A549 (cell line): ENCODE data around the gene ZNF423. TPM values are rescaled to one million over a fixed set of nuclear protein-coding genes. Genes with fewer than 3 reads are reported as not detected.

Source experiments
- ATAC-seq, 2 experiments: fragments of 200-7000 bp in 1 of 2; fragments of >200 bp in 1 of 2; cut with Nextera tagmentation in 1 of 2; cut with Tn5 transposase in 1 of 2; 3 replicates each; pipeline versions ENCODE4 v1.8.0 to v1.9.1; 2018 to 2020; ENCODE audit warnings: mild to moderate bottlenecking in 1 of 2, moderate library complexity in 1 of 2
- CTCF ChIA-PET: fragments of 300-600 bp; sonication (Branson Sonifier 250); formaldehyde crosslinking; extraction: SDS; loops from one replicate; lab custom pipeline; 2021; ENCODE audit warnings: antibody characterized with exemption, inconsistent platforms; lab: Yijun Ruan, JAX
- POLR2A ChIA-PET: fragments of 350-600 bp; formaldehyde crosslinking; extraction: SDS; loops from one replicate; lab custom pipeline; 2021; ENCODE audit warnings: antibody characterized with exemption, inconsistent platforms; lab: Yijun Ruan, JAX
- DNase-seq, 2 experiments: peaks; one replicate each; pipeline versions ENCODE4 v3.0.0 to v3.0.0-alpha.2; 2011 to 2016; ENCODE audit warnings: low read depth in 1 of 2, low spot score in 1 of 2
- FAIRE-seq: peaks from 2 replicates; lab custom pipeline; 2011; peaks lifted over from hg19 to GRCh38; lab: Jason Lieb, UNC
- H3K27ac ChIP-seq, 2 experiments: fragments of >200 bp; sonication (Bioruptor Twin); formaldehyde crosslinking; 3 replicates each; pipeline ENCODE4 v1.5.1; 2016 to 2017
- H3K4me1 ChIP-seq: fragments of >200 bp; sonication (Bioruptor Twin); formaldehyde crosslinking; 3 replicates; pipeline ENCODE4 v1.6.1; 2016
- H3K4me2 ChIP-seq: fragments of >200 bp; sonication (Bioruptor Twin); formaldehyde crosslinking; 3 replicates; pipeline ENCODE4 v1.6.1; 2016
- H3K4me3 ChIP-seq: fragments of >200 bp; sonication (Bioruptor Twin); formaldehyde crosslinking; 3 replicates; pipeline ENCODE4 v1.5.1; 2016
- H3K9me3 ChIP-seq: fragments of >200 bp; sonication (Bioruptor Twin); formaldehyde crosslinking; 3 replicates; pipeline ENCODE4 v1.6.1; 2016
- BHLHE40 ChIP-seq: IDR thresholded peaks from 2 replicates; pipeline ENCODE4 v1.6.1; 2012; ENCODE audit warnings: low read depth, low read length, inconsistent platforms
- CBX8 ChIP-seq: fragments of 200-600 bp; sonication (generic); IDR thresholded peaks from 2 replicates; pipeline ENCODE4 v1.6.1; 2016
- CHD4 ChIP-seq: fragments of 200-600 bp; sonication (generic); IDR thresholded peaks from 2 replicates; pipeline ENCODE4 v1.6.1; 2016; ENCODE audit warnings: antibody characterized with exemption, mild to moderate bottlenecking, borderline replicate concordance
- FOXS1 ChIP-seq: fragments of 250-450 bp; sonication (Bioruptor Pico); IDR thresholded peaks from 2 replicates; pipeline ENCODE4 v1.5.0; 2020; ENCODE audit warnings: mild to moderate bottlenecking, moderate library complexity
- GATA3 ChIP-seq: IDR thresholded peaks from 2 replicates; pipeline ENCODE4 v1.6.1; 2012; ENCODE audit warnings: borderline replicate concordance
- HEYL ChIP-seq: fragments of 250-450 bp; sonication (Bioruptor Pico); IDR thresholded peaks from 2 replicates; pipeline ENCODE4 v1.8.0; 2021; ENCODE audit warnings: mild to moderate bottlenecking, moderate library complexity
- HOXA7 ChIP-seq: fragments of 250-450 bp; sonication (Bioruptor Pico); IDR thresholded peaks from 2 replicates; pipeline ENCODE4 v1.5.0; 2020; ENCODE audit warnings: mild to moderate bottlenecking, moderate library complexity
- HOXB13 ChIP-seq: fragments of 250-450 bp; sonication (Bioruptor Pico); IDR thresholded peaks from 2 replicates; pipeline ENCODE4 v1.5.0; 2020; ENCODE audit warnings: low read depth, mild to moderate bottlenecking, moderate library complexity
- JUNB ChIP-seq: fragments of >200 bp; sonication (Bioruptor Twin); formaldehyde crosslinking; IDR thresholded peaks from 2 replicates; pipeline ENCODE4 v1.6.1; 2016
- MAFK ChIP-seq: fragments of 450-650 bp; IDR thresholded peaks from 2 replicates; pipeline ENCODE4 v1.6.1; 2014; ENCODE audit not compliant: partially characterized antibody
- MYC ChIP-seq: IDR thresholded peaks from 2 replicates; pipeline ENCODE4 v1.6.1; 2012; ENCODE audit warnings: mild to moderate bottlenecking, inconsistent platforms, low read length, improper control_type of control experiment, borderline replicate concordance
- NFE2L2 ChIP-seq: fragments of 150-350 bp; conservative IDR thresholded peaks from 2 replicates; pipeline ENCODE4 v1.6.1; 2014; ENCODE audit warnings: low read length
- NPAS2 ChIP-seq: fragments of 250-450 bp; sonication (Bioruptor Pico); IDR thresholded peaks from 2 replicates; pipeline ENCODE4 v1.8.0; 2022; ENCODE audit warnings: mild to moderate bottlenecking, moderate library complexity, borderline replicate concordance
- RARB ChIP-seq: fragments of 250-450 bp; sonication (Bioruptor Pico); IDR thresholded peaks from 2 replicates; pipeline ENCODE4 v1.8.0; 2021; ENCODE audit warnings: mild to moderate bottlenecking, moderate library complexity
- RCOR1 ChIP-seq: fragments of 150-350 bp; IDR thresholded peaks from 2 replicates; pipeline ENCODE4 v1.6.1; 2014; ENCODE audit warnings: antibody characterized with exemption, low read length, low read depth
- RFX5 ChIP-seq: fragments of 450-650 bp; IDR thresholded peaks from 2 replicates; pipeline ENCODE4 v1.7.1; 2014; ENCODE audit warnings: antibody characterized with exemption, mild to moderate bottlenecking, moderate library complexity
- RNF2 ChIP-seq: fragments of 200-600 bp; sonication (generic); IDR thresholded peaks from 2 replicates; pipeline ENCODE4 v1.6.1; 2016; ENCODE audit warnings: low read depth, mild to moderate bottlenecking, antibody characterized with exemption, moderate library complexity, borderline replicate concordance
- SMC3 ChIP-seq: fragments of >200 bp; sonication (Bioruptor Twin); formaldehyde crosslinking; IDR thresholded peaks from 3 replicates; pipeline ENCODE4 v1.6.1; 2018; ENCODE audit warnings: inconsistent platforms
- TFCP2L1 ChIP-seq: fragments of 250-450 bp; sonication (Bioruptor Pico); IDR thresholded peaks from 2 replicates; pipeline ENCODE4 v1.5.0; 2021; ENCODE audit warnings: mild to moderate bottlenecking
- TP53 ChIP-seq: fragments of 250-450 bp; sonication (Bioruptor Pico); IDR thresholded peaks from 2 replicates; pipeline ENCODE4 v1.5.0; 2021; ENCODE audit warnings: mild to moderate bottlenecking, moderate library complexity
- ZC3H11A ChIP-seq: fragments of 450-650 bp; IDR thresholded peaks from 2 replicates; pipeline ENCODE4 v1.6.1; 2014; ENCODE audit warnings: antibody characterized with exemption, mild to moderate bottlenecking
- ZNF302 ChIP-seq: fragments of 250-450 bp; sonication (Bioruptor Pico); IDR thresholded peaks from 2 replicates; pipeline ENCODE4 v1.9.0; 2021; ENCODE audit warnings: inconsistent platforms, mild to moderate bottlenecking, moderate library complexity
- WGBS: methylation state at CpG from one replicate; pipeline ENCODE4 v1.1.6; 2017; ENCODE audit errors: missing lambda C conversion rate; 5-methylcytosine and 5-hydroxymethylcytosine counted together
- polyA plus RNA-seq, 4 experiments: library from polyadenylated mRNA; depleted of rRNA in 3 of 4; stranded (reverse); fragments of >200 nt; fragmentation: RNase III in 1 of 4; extraction: RNeasy Plus Mini Kit Qiagen cat#74134 plus additional on column Dnase treatment in 1 of 4; gene quantifications; 2 replicates in 3 of 4; 3 replicates in 1 of 4; pipeline ENCODE4 v1.2.3, GENCODE V29; 2011 to 2017
- TF ChIP-seq, protein P1 (sequence below): fragments of 250-450 bp; sonication (Bioruptor Pico); IDR thresholded peaks from 2 replicates; pipeline ENCODE4 v1.5.0; 2020; ENCODE audit warnings: low read depth, mild to moderate bottlenecking, moderate library complexity
- TF ChIP-seq, protein P2 (sequence below): IDR thresholded peaks from 2 replicates; pipeline ENCODE4 v1.6.1; 2012
- TF ChIP-seq, protein P3 (sequence below): fragments of 450-650 bp; IDR thresholded peaks from 2 replicates; pipeline ENCODE4 v1.6.1; 2014; ENCODE audit warnings: antibody characterized with exemption
- TF ChIP-seq, protein P4 (sequence below): IDR thresholded peaks from 2 replicates; pipeline ENCODE4 v1.6.1; 2012

The ZNF423 gene
- polyA plus RNA-seq, 2 of the 4 experiments (the other 2 are of a cell fraction) = 0.04 to 0.10 TPM

DNA sequence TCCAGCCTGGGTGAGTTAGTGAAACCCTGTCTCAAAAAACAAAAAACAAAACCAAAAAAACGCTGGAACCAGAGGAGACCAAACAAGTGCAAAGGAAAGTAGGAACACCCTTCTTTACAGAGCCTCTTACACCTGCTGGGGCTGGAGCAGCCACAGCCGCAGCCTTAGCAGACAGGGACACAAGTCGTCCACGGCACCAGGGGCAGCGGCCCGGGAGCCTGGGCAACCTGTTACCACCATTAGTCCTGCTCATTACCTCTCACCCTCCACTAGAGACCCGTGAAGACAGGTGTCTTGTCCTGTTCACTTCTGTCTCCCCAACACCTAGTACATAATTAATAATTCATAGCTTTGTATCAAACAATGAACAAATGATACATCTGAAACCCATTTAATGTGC is 398.7 kb downstream of the ZNF423 start:
- TF ChIP-seq ZC3H11A (no peak), JUNB (no peak)
- TF ChIP-seq, protein P1, sequence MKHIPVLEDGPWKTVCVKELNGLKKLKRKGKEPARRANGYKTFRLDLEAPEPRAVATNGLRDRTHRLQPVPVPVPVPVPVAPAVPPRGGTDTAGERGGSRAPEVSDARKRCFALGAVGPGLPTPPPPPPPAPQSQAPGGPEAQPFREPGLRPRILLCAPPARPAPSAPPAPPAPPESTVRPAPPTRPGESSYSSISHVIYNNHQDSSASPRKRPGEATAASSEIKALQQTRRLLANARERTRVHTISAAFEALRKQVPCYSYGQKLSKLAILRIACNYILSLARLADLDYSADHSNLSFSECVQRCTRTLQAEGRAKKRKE (CRISPR knock-in tag) = no peak
- FAIRE-seq (no peak), ATAC-seq (no peak), DNase-seq (no peak)
- H3K4me3 ChIP-seq = no peak overlapping the region
- H3K4me1 ChIP-seq = no peaks in the 10 kb centered on the region
- no peak overlapping the region for H3K27ac ChIP-seq
- no peak overlapping the region for H3K4me2 ChIP-seq
- WGBS = 8% methylated on average over 7 of the region's 7 CpGs
- ChIA-PET CTCF (interaction anchor here (0.6 kb wide), 1 partner anchor 558 kb away, joined by 3 read pairs; no protein-coding TSS in a partner anchor), POLR2A (no interaction called here)
- no peaks in the 10 kb centered on the region for H3K9me3 ChIP-seq

DNA sequence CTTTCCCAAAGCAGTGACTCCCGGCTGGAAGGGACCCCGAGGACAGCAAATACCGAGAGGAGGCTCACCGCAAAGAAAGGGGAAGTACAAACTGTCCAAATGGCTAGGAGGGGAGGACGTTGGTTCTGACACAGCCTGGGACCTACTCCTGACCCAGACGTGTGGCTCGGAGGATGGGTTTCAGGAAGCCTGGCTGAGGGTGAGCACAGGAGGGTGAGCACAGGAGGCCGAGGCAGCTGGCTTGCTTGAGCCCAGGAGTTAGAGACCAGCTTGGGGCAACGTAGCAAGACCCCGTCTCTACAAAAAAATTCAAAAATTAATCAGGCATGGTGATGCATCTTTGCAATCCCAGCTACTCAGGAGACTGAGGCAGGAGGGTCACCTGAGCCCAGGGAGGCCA is 399.1 kb downstream of the ZNF423 start:
- ATAC-seq (no peak), FAIRE-seq (no peak), DNase-seq (no peak)
- no peak overlapping the region for H3K4me2 ChIP-seq
- H3K27ac ChIP-seq = no peak overlapping the region
- ChIA-PET POLR2A (no interaction called here), CTCF (interaction anchor here (0.6 kb wide), 1 partner anchor 557 kb away, joined by 3 read pairs; no protein-coding TSS in a partner anchor)
- 21% methylated on average over 10 of the region's 10 CpGs for WGBS
- no peak overlapping the region for H3K4me3 ChIP-seq
- no peaks in the 10 kb centered on the region for H3K4me1 ChIP-seq
- H3K9me3 ChIP-seq = no peaks in the 10 kb centered on the region
- TF ChIP-seq, protein P2, sequence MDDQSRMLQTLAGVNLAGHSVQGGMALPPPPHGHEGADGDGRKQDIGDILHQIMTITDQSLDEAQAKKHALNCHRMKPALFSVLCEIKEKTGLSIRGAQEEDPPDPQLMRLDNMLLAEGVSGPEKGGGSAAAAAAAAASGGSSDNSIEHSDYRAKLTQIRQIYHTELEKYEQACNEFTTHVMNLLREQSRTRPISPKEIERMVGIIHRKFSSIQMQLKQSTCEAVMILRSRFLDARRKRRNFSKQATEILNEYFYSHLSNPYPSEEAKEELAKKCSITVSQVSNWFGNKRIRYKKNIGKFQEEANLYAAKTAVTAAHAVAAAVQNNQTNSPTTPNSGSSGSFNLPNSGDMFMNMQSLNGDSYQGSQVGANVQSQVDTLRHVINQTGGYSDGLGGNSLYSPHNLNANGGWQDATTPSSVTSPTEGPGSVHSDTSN = no peak
- TF ChIP-seq HOXA7 (CRISPR knock-in tag) (no peak), BHLHE40 (no peak), HEYL (CRISPR knock-in tag) (no peak), ZNF302 (CRISPR knock-in tag) (no peak), SMC3 (no peak)

DNA sequence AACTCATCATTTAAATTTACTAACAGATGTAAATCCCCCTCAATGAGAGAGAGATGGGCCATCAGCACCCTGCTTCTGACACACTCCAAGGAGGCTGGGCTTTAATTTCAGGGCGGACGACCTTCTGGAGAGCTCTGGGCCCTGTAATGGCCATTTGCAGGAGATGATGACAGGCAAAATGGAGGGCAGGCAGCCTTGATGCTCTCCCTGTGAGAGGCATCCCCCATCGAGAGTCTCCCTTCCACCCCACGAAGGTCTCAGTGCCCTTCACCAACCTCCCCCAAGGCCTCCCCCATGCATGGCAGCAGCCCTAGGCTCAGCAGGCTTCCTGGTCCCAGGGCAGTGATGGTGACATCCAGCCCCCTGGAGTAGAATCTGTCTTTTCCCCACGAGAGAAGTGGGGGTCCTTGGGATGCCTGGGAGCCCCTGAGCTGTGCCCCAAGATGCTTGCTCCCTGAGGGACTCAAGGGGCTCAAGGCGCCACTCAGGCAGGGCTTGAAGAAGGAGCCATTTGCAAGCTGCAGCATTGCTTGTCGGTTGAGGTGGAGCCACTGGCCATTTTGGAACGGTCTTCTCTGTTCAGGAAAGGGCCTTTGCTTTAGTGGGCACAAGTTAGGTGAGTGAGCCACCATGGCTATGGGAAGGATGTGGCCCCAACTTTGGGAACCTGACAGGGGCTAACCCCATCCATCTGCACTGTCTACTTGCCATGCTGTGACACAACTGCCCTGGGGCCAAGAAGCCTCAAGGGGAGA is 399.7 kb downstream of the ZNF423 start:
- CTCF ChIA-PET = interaction anchor here (0.6 to 1.2 kb wide), 3 partner anchors 11 to 557 kb away, joined by 3 read pairs; no protein-coding TSS in a partner anchor

More for the DNA sequence above, 399.7 kb downstream of the ZNF423 start:
- Histone ChIP-seq H3K4me3 (no peak overlapping the region), H3K4me2 (no peak overlapping the region), H3K27ac (no peak overlapping the region)
- TF ChIP-seq CHD4 (no peak), MYC (no peak), RCOR1 (no peak), NFE2L2 (no peak), HOXB13 (CRISPR knock-in tag) (no peak), GATA3 (no peak), ZC3H11A (no peak), TP53 (CRISPR knock-in tag) (no peak), RNF2 (no peak), MAFK (no peak), JUNB (no peak), RFX5 (no peak), FOXS1 (CRISPR knock-in tag) (no peak), TFCP2L1 (CRISPR knock-in tag) (no peak), NPAS2 (CRISPR knock-in tag) (no peak), RARB (CRISPR knock-in tag) (no peak), CBX8 (no peak)
- TF ChIP-seq, protein P3, sequence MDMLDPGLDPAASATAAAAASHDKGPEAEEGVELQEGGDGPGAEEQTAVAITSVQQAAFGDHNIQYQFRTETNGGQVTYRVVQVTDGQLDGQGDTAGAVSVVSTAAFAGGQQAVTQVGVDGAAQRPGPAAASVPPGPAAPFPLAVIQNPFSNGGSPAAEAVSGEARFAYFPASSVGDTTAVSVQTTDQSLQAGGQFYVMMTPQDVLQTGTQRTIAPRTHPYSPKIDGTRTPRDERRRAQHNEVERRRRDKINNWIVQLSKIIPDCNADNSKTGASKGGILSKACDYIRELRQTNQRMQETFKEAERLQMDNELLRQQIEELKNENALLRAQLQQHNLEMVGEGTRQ = no peak
- TF ChIP-seq, protein P4, sequence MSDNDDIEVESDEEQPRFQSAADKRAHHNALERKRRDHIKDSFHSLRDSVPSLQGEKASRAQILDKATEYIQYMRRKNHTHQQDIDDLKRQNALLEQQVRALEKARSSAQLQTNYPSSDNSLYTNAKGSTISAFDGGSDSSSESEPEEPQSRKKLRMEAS = no peak
- TF ChIP-seq, all 56 proteins: peak for 0
- POLR2A ChIA-PET = no interaction called here
- 37% methylated on average over 7 of the region's 8 CpGs for WGBS
- Histone ChIP-seq H3K4me1 (no peaks in the 10 kb centered on the region), H3K9me3 (no peaks in the 10 kb centered on the region)
- FAIRE-seq = no peak
- no peak for ATAC-seq
- no peak for DNase-seq
